GM18498 (cell line): Measurements from ENCODE around the gene GGT5.
"Not testable (repeated sequence)": the region's sequence is repeated elsewhere in the genome, so short reads cannot be mapped to it uniquely, and the experiment has no call there.

Experiments used
- ATAC-seq: cut with Tn5 transposase; IDR thresholded peaks from one replicate; pipeline ENCODE4 v1.9.1; 2021; ENCODE audit warnings: mild to moderate bottlenecking, moderate library complexity; ENCODE audit not compliant: unreplicated experiment

Gene GGT5

DNA sequence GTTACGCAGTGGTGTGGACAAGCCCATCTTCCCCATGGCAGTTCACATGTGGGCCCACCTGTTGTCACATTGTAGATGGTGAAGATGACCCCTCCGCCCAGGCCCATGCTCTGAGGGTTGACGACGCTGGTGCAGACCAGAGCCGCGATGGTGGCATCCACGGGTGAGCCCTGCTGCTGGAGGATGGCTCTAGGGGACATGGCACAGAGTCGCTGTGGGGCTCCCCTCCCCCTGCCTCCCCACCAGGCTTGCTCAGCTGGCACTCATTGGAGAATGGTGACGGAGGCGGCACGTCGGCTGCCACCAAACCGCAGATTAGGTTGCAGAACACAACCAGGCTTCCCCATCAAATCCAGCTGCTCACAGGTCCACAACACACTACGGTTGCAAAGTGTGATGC is 11.1 kb downstream of the GGT5 start:
- no peak for ATAC-seq

GRCh38 chr22:24233235-24233634 is 11.6 kb downstream of the GGT5 start:
- no peak for ATAC-seq

- no peak for ATAC-seq
Measured at GRCh38 chr22:24232725-24233124, 12.2 kb downstream of the GGT5 start.

DNA sequence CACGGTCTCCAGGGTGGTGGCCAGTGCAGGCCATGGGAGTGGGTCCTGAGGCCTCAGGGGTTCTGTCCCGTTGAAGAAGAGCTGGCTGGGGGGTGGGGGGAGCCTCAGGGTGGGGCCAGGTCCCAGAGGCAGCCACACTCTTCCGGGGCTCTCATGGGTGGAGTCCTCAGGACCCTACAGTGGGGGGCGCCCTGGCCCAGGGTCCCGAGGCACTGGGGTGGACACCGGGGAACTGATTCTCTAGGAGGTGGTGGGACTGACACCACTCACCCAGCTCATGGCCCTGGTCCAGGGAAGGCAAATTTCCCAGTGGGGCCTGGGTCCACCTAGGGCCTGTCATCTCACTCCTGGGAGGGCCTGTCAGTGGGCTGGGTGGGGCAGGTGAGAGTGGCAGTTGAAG is 12.8 kb downstream of the GGT5 start:
- no peak for ATAC-seq

- no peak for ATAC-seq
Measured at GRCh38 chr22:24231706-24232105, 13.2 kb downstream of the GGT5 start.

DNA sequence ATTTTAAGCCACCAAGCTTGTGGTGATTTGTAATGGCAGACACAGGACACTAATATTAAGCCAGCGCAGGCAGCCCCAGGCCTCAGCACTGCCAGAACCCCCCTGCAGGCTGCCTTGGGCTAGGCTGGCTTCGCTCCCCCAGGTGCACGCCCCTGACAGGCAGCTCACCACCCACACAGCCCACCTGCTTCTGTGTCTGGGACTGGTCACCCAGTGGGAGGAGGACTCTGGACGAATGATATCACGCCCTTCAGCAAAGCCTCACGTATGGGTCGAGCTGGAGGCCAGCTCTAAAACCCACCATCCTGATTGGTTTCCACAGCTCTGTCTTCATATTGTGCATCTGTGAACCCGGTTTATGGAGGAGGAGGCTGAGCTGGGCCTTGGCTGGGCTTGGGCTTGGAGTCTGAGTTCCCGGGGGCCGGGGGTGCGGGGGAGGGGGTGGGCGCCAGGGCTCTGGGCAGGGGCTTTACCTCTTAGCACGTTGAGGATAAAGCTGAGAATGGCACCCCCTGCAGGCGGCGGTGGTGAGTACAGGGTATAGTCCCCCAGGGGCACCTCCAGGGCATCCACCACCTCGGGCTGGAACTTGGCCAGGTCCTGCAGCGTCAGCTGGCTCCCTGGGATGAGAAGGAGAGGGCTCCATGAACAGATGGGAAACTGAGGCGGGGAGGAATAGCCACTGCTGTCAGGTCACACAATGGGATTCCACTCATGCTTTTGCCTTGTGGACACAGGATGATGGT is 13.8 kb downstream of the GGT5 start:
- ATAC-seq, result no peak

- no peak for ATAC-seq
Measured at GRCh38 chr22:24225951-24226350, 18.9 kb downstream of the GGT5 start.

GRCh38 chr22:24225044-24225601 is 19.8 kb downstream of the GGT5 start:
- no peak for ATAC-seq

DNA sequence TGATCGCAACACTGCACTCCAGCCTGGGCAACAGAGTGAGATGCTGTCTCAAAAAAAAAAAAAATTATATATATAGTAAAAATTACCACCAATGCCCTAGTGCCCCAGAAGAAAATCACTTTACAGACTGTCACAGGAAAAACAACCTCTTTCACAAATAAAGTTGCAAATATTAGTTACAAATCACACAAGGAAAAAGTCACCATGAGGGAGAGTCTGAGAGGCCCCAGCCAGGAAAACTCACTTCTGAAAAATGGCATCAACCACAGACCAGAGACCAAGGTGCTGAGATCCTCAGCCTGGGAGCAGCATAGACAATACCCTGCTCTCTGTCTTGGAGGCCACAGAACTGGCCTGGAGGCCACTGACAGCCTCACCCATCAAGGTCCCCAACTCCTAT is 20.4 kb downstream of the GGT5 start:
- no peak for ATAC-seq

GRCh38 chr22:24219750-24220149 is 25.1 kb downstream of the GGT5 start:
- ATAC-seq, result no peak

- ATAC-seq, result no peak
Measured at GRCh38 chr22:24217384-24217783, 27.5 kb downstream of the GGT5 start.

GRCh38 chr22:24216541-24217209 is 28.2 kb downstream of the GGT5 start:
- no peak for ATAC-seq

DNA sequence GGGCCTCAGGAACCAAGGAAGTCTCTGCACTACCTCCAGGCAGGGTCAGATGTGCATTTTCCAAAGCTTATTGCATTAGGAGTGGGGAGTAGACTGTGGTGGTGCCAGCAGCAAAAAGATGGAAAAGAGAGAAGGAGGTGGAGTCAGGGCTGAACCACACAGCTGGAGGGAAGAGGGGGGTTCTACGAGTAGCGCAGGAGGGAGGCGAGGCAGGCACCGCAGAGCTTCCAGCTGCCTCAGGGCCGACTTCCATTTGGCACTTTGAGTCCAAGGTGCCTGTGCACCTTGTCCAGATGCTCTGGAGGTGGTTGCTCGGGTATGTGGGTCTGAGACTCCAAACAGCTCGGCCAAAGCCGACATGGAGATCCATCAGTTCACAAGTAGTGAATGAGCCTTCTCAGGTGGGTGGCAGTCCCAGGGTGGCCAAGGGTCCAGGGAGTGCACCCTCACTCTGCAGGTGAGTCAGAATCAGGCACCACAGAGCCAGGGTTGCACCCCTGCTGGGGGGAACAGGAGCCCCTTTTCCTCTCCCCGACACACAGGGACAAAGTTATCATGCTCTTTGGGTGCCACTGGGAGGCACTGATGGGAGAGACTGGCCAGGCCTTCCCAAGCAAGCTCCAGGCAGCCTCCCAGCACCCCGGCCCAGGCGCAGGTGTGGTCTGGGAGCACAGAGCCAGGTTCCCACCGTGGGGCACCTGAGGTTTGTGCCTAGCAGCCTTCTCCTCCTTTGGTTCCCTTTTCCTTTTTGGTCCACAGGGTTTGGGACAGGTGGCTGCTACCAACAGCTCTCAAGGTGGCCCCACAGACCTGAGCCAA is 30.2 kb downstream of the GGT5 start:
- ATAC-seq, result no peak

DNA sequence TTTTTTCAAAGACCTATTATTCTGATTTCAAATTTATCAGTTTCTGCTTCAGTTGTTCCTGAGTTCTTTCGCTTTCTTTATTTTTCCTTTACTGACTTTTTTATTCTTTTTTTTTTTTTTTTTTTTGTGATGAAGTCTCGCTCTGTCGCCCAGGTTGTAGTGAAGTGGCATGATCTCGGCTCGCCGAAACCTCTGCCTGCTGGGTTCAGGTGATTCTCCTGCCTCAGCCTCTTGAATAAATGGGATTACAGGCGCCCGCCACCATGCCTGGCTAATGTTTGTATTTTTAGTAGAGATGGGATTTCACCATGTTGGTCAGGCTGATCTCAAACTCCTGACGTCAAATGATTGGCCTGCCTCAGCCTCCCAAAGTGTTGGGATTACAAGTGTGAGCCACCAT is 31.8 kb downstream of the GGT5 start:
- ATAC-seq, result not testable (repeated sequence)

DNA sequence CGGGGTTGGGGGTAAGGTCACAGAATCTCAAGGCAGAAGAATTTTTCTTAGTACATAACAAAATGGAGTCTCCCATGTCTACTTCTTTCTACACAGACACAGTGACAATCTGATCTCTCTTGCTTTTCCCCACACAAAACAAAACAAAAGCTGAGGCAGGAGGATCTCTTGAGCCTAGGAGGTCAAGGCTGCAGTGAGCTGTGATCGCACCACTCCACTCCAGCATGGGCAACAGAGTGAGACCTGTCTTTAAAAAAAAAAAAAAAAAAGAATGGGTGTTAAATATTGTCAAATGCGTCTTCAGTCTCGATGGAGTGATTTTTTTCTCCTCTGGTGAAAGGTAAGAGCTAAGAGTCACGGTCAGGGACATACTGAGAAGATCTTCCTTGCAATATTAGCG is 33.2 kb downstream of the GGT5 start:
- not testable (repeated sequence) for ATAC-seq

- not testable (repeated sequence) for ATAC-seq
Measured at GRCh38 chr22:24210409-24210808, 34.5 kb downstream of the GGT5 start.

GRCh38 chr22:24209687-24210086 is 35.2 kb downstream of the GGT5 start:
- ATAC-seq, result no peak

DNA sequence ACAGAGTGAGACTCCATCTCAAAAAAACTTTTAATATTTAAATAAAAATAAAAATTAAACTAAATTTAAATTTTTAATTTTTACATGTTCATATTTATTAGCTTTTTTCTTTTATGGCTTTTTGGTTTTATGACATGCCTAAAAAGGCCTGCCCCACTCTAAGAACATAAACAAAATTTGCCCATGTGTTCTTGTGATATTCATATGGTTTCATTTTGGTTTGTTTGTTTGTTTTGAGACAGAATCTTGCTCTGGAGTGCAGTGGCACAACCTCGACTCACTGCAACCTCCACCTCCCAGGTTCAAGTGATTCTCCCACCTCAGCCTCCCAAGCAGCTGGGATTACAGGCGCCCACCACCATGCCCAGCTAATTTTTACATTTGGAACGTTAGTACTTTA is 35.9 kb downstream of the GGT5 start:
- ATAC-seq, result no peak

GRCh38 chr22:24208012-24208749 is 36.7 kb downstream of the GGT5 start:
- no peak for ATAC-seq

- no peak for ATAC-seq
Measured at GRCh38 chr22:24207264-24208011, 37.4 kb downstream of the GGT5 start.
